Left colon (tissue), 2 donors: ENCODE results near the gene ENTREP1. TPM values are rescaled to one million over a fixed set of nuclear protein-coding genes. Genes with fewer than 3 reads are reported as not detected.
A peak's percentile ranks its signal among the peaks of the same experiment; 100 is the strongest.
"Not testable (repeated sequence)": the region's sequence is repeated elsewhere in the genome, so short reads cannot be mapped to it uniquely, and the experiment has no call there.

Source experiments
- ATAC-seq: fragments of 200-7000 bp; cut with Tn5 transposase; one replicate; pipeline ENCODE4 v1.9.1; 2020; ENCODE audit warnings: mild to moderate bottlenecking, moderate library complexity
- DNase-seq, 2 donors: peaks; one replicate each; pipeline ENCODE4 v3.0.0-alpha.2; 2020
- intact Hi-C, 2 donors: fragments of 100-400 bp; cut with DNase I in 1 of 2; cut with micrococcal nuclease in 1 of 2; formaldehyde crosslinking; loops; one replicate each; pipeline versions ENCODE4 v1.11.2 to v1.14.0; 2022; cut with DNase I, micrococcal nuclease
- long read RNA-seq: library from polyadenylated mRNA; unstranded; transcript quantifications from one replicate; pipeline ENCODE4 v2.0.0, GENCODE V29; 2021
- total RNA-seq, 2 donors: library from RNA; stranded (reverse); fragmentation: NEBNext Ultra II Directional; extraction: Animal tissue kit (Norgen Biotek cat#: 25700); gene quantifications; one replicate each; pipeline ENCODE4 v1.2.1, GENCODE V29; 2021
- donor health status: DM: no; HTN: no; CAD: no.
- donor health status: DM: yes; HTN: yes; CAD: no.

ENTREP1 gene, protein sequence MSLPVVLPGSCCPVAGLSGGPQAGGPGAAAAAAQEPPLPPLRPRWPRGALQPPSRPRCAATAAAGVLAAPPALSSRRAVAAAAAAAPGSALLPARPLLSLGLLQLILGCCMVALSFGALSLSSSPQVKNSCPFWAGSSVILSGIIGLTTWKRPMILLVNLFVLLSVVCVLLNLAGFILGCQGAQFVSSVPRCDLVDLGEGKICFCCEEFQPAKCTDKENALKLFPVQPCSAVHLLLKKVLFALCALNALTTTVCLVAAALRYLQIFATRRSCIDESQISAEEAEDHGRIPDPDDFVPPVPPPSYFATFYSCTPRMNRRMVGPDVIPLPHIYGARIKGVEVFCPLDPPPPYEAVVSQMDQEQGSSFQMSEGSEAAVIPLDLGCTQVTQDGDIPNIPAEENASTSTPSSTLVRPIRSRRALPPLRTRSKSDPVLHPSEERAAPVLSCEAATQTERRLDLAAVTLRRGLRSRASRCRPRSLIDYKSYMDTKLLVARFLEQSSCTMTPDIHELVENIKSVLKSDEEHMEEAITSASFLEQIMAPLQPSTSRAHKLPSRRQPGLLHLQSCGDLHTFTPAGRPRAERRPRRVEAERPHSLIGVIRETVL
- 1 to 10 TPM; 1.8 to 6.2 TPM for total RNA-seq
- long read RNA-seq, partial matches to known transcripts = 0 of 3 reads
- long read RNA-seq, other reads (novel, unspliced or antisense) = 1 of 3 reads

DNA sequence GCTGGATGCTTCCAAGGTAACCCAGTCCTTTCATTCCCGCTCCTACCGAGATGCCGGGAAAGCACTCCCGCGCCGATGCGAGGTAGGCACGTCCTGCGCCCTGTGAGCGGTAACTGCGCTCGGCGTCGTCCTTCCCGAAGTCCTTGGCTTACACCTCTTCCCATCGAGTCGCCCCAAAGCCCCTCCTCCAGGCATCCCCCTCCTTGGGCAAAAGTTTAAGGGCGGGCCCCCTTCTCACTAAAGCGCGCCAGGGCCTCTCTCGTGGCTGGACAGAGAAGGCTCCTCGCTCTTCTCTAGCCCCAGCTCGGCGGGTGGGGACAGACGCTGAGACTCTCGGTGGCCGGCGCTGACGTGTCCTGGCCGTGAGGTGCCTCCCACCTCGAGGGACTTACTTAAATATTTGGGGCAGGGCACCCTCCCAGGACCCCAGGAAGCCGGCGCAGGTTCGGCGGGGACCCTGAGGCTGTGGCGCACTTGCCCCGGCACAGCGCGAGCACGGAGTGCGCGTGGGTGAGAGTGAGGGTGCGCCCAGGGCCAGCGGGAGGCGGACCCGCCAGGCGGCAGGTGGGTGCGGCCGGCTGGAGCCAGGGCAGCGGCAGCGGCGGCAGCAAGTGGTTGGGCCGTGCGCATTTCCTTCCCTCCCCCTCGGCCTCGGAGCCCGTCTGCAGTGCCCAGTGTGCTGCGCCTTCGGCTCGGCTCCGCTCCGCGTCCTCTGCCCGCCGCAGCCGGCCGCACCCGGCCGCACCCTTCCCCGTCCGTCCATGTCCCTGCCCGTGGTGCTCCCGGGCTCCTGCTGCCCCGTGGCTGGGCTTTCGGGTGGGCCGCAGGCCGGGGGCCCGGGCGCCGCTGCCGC is at the start of gene ENTREP1:
TSS of gene ENTREP1 (plus strand) at position 667 of the 853 bp plus-strand sequence. CDS start at position 762, 95 bp downstream.
- ATAC-seq (peak; percentile 96), DNase-seq (peak; percentile 72 to 81)
- intact Hi-C loops = no loop called here

DNA sequence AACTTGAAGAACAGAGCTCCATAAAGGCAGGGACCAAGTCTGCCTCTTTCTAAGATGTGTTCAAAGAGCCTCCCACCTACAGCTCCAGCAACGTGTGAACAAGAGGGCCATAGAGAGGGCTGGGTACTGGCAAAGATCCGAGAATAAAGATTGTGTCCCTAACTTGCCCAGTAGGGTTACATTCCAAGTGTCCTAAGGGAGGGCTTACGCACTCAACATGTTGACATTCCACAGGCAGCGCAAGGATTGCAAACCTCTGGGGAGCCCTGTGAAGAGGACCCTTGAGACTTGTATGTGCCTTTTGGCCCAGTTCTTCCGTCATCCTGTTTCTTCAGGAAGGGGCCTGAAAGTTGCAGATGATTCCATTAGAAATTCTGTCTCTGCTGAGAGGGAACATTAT is 48.2 kb upstream of the ENTREP1 start:
- DNase-seq = no peak
- intact Hi-C loops = no loop called here
- ATAC-seq = no peak

DNA sequence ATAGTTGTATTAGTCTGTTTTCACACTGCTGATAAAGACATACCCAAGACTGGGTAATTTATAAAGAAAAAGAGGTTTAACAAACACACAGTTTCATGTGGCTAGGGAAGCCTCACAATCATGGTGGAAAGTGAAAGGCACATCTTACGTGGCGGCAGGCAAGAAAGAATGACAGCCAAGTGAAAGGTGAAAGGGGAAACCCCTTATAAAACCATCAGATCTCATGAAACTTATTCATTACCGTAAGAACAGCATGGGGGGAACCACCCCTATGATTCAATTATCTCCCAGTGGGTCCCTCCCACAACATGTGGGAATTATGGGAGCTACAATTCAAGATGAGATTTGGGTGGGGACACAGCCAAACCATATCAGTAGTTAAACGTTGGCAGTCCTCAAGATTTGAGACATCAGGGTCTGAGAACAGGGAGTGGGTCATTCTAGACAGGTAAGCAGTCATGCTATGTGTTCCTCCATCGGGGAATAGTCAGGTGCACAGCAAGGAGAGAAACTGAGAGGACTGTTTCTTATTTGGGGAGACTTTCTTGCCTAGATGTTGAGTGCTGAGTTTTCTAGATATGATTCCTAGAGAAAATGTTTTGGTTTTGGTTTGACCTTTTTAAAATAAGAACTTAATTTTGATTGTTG is 45.8 kb upstream of the ENTREP1 start:
- intact Hi-C loops = no loop called here
- DNase-seq = no peak
- ATAC-seq = no peak

DNA sequence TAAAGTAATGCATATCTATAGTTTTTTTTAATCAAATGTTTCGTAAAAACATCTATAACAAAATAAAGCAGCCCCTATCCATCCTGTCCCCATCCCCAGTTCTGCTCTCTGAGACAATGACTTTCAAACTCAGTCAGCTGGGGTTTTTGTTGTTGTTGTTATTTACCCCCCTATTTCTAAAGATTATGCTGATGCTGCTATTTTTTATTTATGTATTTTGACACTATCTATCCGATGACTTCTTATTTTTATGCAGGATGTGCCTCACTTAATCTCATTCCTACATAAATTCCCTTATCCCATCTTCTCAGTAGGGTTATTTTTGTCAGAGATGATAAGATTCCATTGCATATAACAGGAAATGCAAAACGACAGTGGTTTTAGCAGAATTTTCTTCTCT is 45.3 kb upstream of the ENTREP1 start:
- DNase-seq (no peak), ATAC-seq (no peak)
- intact Hi-C loops = no loop called here

DNA sequence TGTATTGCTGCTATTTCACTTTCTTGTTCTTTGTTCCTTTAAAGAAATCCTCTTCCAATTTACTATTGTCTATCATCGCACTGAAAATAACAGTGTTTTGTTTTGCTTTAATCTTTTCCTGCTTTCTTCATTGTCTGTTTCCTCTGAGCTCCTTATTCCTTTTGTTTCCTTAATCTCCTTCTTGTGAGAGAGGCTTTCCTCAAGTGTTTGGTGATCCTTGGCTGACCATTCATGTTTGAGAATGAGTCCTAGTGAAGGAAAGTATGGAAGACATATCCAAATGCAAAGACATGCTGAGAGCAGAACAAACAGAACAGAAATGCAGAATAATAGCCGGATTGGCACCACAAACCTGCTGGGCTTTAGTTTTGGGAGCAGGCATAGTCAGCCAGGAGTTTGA is 42.0 kb upstream of the ENTREP1 start:
- DNase-seq = no peak
- no peak for ATAC-seq
- intact Hi-C loops = no loop called here

DNA sequence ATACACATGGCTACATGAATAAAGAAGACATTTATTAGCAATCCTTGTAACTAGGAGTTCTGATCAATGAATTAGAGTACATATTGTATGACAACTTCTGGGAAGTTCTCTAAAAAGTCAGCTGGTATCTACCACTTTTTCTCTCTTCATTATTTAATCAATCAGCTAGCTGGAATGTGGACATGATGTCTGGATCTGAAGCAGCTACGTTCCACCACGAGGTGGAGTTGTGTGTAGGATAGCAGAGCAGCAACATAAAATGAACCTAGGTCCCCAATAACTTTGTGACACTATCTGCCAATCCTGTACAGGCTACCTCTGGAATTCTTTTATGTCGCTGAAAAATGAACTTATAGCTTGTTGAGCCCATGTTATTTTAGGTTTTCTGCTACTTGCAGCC is 32.9 kb upstream of the ENTREP1 start:
- ATAC-seq = no peak
- intact Hi-C loops = no loop called here
- DNase-seq = no peak

DNA sequence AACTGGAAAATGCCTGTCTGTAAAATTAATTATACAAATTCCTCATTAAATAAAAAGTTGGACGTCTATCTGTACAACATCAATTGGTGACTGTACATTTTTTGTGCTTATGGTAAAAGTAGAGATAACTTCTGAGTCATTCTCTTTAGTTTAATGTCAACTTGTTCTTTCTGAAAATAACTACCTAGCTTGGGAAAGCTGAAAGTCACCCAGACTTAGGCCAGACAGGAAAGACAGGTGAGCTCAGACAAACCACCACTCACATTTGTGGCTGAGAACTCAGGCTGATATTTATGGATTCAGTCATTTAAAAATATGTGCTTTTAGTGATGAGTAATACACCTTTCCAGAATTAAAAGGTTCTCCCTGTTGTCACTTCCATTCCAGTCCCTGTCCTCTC is 31.9 kb upstream of the ENTREP1 start:
- intact Hi-C loops = no loop called here
- no peak for ATAC-seq

DNA sequence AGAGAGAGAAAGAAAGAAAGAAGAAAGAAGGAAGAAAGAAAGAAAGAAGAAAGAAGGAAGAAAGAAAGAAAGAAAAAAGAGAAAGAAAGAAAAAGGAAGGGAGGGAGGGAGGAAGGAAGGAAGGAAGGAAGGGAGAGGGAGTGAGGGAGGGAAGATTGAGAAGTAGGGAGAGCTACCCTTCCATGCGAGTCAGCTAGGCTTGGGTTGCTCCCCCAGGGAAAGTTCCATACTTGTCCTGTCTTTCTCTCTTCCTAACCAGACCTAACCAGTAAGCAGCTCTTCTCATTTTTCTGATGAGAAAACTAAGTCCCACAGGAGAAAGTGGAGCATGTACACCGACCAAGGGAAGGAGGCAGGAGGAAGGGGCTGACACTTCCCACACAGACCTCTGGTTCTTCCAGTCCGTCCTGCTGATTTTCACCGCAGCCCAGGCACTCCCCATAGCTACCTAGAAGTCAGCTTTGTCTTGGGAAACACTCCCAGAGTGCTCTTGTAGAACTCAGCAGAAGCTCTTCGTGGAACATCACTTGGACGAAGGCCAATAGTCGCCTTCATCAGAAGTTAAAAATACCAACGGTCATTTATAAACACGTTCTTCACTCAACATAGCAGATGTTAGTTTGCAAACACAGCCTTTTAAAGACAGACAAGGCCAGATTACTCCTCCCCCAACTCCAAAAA is 29.0 kb upstream of the ENTREP1 start:
- peak in 1 of 2 donors; percentile 5 for DNase-seq
- ATAC-seq = no peak
- intact Hi-C loops = no loop called here

More for the DNA sequence above, 31.9 kb upstream of the ENTREP1 start:
- no peak for DNase-seq

DNA sequence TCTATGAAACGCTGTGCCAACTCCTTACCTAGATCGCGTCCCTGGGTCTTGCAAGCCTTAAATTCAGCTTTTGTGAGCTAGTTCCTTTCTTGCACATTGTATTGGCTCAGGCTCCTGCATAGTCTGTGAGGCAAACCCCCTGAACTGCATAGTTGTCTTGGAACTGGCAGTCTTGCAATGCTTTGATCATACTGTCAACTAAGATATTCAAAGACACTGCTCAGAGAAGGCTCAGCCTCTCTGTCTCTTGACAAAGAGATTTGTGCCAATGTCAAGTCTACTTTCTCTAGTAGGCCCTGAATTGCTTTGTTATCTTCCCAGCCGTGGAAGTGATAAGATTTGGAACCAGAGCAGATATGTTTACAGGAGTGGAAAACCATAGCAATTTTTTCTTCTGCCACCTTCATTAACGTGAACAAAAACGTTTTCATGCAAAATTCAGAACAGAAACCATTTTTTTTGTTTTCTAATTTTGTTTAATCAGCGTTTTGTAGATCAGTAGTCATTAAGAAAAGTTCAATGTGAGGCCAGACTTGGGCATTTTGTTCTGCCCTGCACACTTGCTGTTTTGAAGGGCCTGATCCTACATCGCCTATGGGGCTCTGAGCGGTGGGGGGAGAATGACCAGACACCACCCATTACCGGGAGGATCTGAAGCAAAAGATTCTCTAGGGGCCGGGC is 27.6 kb upstream of the ENTREP1 start:
- no peak for ATAC-seq
- intact Hi-C loops = no loop called here
- DNase-seq = no peak

DNA sequence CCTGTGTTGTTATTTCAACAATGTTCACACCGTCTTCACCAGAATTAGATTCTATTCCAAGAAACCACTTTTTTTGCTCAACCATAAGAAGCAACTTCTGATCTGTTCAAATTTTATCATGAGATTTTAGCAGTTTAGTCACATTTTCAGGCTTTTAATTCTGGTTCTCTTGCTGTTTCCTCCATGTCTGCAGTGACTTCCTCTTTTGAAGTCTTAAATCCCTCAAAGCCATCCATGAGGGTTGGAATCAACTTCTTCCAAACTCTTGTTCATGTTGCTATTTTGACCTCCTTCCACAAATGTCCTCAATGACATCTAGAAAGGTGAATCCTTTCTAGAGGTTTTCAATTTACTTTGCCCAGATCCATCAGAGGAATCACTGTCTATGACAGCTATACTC is 25.7 kb upstream of the ENTREP1 start:
- DNase-seq (no peak), ATAC-seq (no peak)
- intact Hi-C loops = no loop called here

DNA sequence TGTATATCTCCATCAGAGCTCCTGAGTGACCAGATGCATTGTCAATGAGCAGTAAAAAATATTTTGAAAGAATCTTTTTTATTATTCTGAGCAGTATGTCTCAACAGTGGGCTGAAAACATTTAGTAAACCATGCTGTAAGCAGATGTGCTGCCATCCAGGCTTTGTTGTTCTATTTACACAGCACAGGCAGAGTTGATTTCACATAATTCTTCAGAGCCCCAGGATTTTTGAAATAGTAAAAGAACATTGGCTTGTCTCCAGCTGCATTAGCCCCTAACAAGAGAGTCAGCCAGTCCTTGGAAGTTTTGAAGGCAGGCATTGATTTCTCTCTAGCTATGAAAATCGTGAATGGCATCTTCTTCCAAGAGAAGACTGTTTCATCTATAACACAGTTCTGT is 25.2 kb upstream of the ENTREP1 start:
- intact Hi-C loops = no loop called here
- no peak for DNase-seq
- ATAC-seq = no peak

DNA sequence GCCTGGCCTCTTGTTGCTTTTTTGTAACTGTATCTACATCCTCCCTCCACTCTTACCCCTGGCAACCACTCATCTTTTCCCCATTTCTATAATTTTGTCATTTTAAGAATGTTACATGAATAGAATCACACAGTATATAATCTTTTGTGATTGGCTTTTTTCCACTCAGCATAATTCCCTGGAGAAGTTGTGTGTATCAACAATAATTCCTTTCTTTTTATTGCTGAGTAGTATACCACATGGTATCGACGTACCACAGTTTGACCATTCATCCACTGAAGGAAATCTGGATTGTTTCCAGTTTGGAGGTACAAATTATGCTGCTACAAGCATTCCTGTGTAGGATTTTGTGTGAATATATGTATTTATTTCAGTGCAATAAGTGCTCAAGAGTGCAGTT is 21.7 kb upstream of the ENTREP1 start:
- intact Hi-C loops = no loop called here
- no peak for ATAC-seq
- DNase-seq = no peak

DNA sequence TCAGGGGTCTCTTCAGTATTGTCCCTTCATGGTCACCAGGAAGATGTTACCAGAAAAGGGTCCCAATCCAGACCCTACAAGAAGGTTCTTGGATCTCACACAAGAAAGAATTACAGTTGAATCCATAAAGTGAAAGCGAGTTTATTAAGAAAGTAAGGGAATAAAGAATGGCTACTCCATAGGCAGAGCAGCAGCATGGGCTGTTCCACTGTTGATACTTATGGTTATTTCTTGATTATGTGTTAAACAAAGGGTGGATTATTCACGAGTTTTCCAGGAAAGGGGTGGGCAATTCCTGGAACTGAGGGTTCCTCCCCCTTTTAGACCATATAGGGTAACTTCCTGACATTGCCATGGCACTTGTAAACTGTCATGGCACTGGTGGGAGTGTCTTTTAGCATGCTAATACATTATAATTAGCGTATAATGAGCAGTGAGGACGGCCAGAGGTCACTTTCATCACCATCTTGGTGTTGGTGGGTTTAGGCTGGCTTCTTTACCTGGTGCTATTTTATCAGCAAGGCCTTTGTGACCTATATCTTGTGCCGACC is 18.0 kb upstream of the ENTREP1 start:
- ATAC-seq, intact Hi-C loops, DNase-seq: not testable (repeated sequence)

DNA sequence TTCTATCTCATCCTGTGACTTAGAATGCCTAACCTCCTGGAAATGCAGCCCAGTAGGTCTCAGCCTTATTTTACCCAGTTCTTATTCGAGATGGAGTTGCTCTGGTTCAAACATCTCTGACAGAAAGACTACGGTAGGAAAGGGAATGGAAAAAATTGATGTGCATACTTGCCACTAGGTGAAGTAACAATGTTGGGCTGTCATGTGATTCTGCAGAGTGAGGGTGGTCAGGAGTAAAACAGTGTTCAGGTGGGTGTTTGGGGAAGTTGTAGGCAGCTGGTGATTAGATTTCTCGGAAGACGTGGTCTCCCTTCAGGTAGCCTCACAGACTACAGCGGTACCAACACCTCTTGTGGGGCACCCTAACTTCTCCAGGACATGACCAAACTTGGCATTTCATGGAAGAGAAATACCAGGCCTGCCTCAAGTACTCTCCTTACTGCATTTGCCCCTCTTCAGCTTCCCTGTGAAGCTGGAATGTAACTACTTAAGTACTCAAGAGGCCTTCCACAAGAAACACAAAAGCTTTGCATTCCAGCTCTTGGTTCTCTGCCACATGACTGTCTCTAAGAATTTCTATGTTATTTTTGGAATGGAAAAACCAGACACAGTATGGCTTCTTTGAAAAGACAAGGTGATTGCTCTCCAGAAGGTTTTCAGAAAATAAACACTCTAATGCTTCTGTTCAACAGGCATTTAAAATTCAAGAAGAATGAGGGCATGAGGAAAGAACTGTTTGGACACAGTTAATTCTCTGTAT is 17.4 kb upstream of the ENTREP1 start:
- intact Hi-C loops = no loop called here
- no peak for ATAC-seq
- no peak for DNase-seq

DNA sequence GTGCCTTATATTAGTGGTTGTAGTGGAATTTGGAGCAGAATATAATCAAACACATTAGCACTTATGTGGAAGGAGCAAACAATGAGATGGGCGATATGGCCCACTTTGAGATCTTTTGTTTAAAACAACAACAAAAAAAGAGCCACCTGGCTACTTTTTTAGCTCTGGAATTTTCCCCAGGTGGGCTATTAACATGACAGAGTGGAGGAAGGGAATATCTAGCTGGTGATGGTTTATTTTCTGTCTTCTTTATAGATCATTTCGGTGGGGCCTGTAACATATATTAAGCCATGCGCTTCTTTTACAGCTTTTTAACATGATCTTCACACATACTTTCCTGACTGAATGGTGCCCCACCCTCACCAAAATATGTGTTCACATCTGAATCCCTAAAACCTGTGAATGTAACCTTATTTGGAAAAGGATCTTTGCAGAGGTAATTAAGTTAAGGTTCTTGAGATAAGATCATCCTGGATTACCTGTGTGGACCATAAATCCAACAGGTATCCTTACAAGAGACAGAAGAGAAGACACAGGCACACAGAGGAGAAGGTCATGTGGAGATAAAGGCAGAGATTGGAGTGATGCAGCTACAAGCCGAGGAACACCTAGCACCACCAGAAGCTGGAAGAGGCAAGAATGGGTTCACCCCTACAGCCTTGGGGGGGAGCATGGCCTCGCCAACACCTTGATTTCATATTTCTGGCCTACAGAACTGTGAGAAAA is 16.6 kb upstream of the ENTREP1 start:
- no peak for ATAC-seq
- intact Hi-C loops = no loop called here
- DNase-seq = no peak

DNA sequence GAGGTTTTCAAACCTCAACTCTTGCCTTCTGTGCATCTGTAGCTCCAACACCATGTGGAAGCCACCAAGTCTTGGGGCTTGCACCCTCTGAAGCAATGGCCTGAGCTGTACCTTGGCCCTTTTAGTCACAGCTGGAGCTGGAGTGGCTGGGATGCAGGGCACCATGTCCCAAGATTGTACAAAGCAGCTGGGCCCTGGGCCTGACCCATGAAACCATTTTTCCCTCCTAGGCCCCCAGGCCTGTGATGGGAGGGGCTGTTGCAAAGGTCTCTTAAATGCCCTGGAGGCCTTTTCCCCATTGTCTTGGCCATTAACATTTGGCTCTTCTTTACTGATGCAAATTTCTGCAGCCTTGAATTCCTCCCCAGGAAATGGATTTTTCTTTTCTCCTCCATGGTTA is 11.8 kb upstream of the ENTREP1 start:
- ATAC-seq = no peak
- intact Hi-C loops = no loop called here

More for the DNA sequence above, 11.8 kb upstream of the ENTREP1 start:
- DNase-seq = no peak
